Measurements from ENCODE around the gene CDKN2B. TPM values are rescaled to one million over a fixed set of nuclear protein-coding genes. Genes with fewer than 3 reads are reported as not detected.

Gene CDKN2B
- total RNA-seq, 6 donors from 2014 or later, result 27.2 to 90.6 (median 52.6) TPM

GRCh38 chr9:21968331-21969010 lies 40.6 kb downstream of the CDKN2B start:
- no peak overlapping the region for H3K4me3 ChIP-seq
- no peaks in the 10 kb centered on the region for H3K36me3 ChIP-seq
- WGBS, 2 donors, result 11 to 14% methylated on average over 28 to 40 of the region's 41 CpGs
- H3K4me1 ChIP-seq, result peaks cover 10 to 28% (median 18%) of the 10 kb centered on the region in 4 donors
- TF ChIP-seq EP300 (IDR thresholded peaks at IDR 0.05) (no peak), POLR2A (IDR thresholded peaks at IDR 0.05) (no peak), POLR2AphosphoS5 (IDR thresholded peaks at IDR 0.05) (no peak), CTCF (IDR thresholded peaks at IDR 0.05) (no peak)
- peaks cover 0 to 2% (median under 1%) of the 10 kb centered on the region in 4 donors for H3K9me3 ChIP-seq
- H3K27ac ChIP-seq, result no peak overlapping the region
- H3K27me3 ChIP-seq, result peaks cover 7 to 83% (median 57%) of the 10 kb centered on the region in 4 donors
- ATAC-seq (ENCODE audit: low FRiP score in 2 of 2) (no peak), DNase-seq (peak in 1 of 2 donors; percentile 79)

- Histone ChIP-seq H3K27ac (no peak overlapping the region), H3K4me3 (no peak overlapping the region), H3K9me3 (peaks cover 0 to 4% (median 1%) of the 10 kb centered on the region in 4 donors), H3K27me3 (peaks cover 7 to 77% (median 53%) of the 10 kb centered on the region in 4 donors), H3K36me3 (no peaks in the 10 kb centered on the region), H3K4me1 (peaks cover 10 to 28% (median 18%) of the 10 kb centered on the region in 4 donors)
- DNase-seq (no peak), ATAC-seq (ENCODE audit: low FRiP score in 2 of 2) (no peak)
- whole genome bisulfite sequencing, 2 donors, result 19 to 26% methylated on average over 10 of the region's 10 CpGs
- TF ChIP-seq POLR2AphosphoS5 (IDR thresholded peaks at IDR 0.05) (no peak), EP300 (IDR thresholded peaks at IDR 0.05) (no peak), POLR2A (IDR thresholded peaks at IDR 0.05) (no peak), CTCF (IDR thresholded peaks at IDR 0.05) (no peak)
These were observed 41.4 kb downstream of the CDKN2B start for GRCh38 chr9:21967702-21968101.

- ATAC-seq (ENCODE audit: low FRiP score in 2 of 2), result no peak
- 13 to 19% methylated on average over 16 to 19 of the region's 19 CpGs for WGBS, 2 donors
- TF ChIP-seq POLR2AphosphoS5 (IDR thresholded peaks at IDR 0.05) (no peak), POLR2A (IDR thresholded peaks at IDR 0.05) (no peak), CTCF (IDR thresholded peaks at IDR 0.05) (no peak), EP300 (IDR thresholded peaks at IDR 0.05) (no peak)
These were observed 41.9 kb downstream of the CDKN2B start for GRCh38 chr9:21967169-21967568.

GRCh38 chr9:21966140-21966851 lies 42.8 kb downstream of the CDKN2B start:
- no peak for ATAC-seq (ENCODE audit: low FRiP score in 2 of 2)

More at GRCh38 chr9:21967169-21967568, 41.9 kb downstream of the CDKN2B start:
- H3K4me3 ChIP-seq, result no peak overlapping the region
- H3K9me3 ChIP-seq, result peaks cover 0 to 4% (median 1%) of the 10 kb centered on the region in 4 donors
- no peak overlapping the region for H3K27ac ChIP-seq
- H3K36me3 ChIP-seq, result no peaks in the 10 kb centered on the region
- no peak for DNase-seq
- H3K27me3 ChIP-seq, result peaks cover 7 to 73% (median 50%) of the 10 kb centered on the region in 4 donors
- peaks cover 10 to 28% (median 18%) of the 10 kb centered on the region in 4 donors for H3K4me1 ChIP-seq

More at GRCh38 chr9:21966140-21966851, 42.8 kb downstream of the CDKN2B start:
- no peaks in the 10 kb centered on the region for H3K36me3 ChIP-seq
- no peak for DNase-seq
- TF ChIP-seq POLR2A (IDR thresholded peaks at IDR 0.05) (no peak), CTCF (IDR thresholded peaks at IDR 0.05) (no peak), EP300 (IDR thresholded peaks at IDR 0.05) (no peak), POLR2AphosphoS5 (IDR thresholded peaks at IDR 0.05) (no peak)
- 17 to 23% methylated on average over 15 of the region's 15 CpGs for WGBS, 2 donors
- peaks cover 0 to 4% (median 1%) of the 10 kb centered on the region in 4 donors for H3K9me3 ChIP-seq
- peaks cover 10 to 28% (median 18%) of the 10 kb centered on the region in 4 donors for H3K4me1 ChIP-seq
- H3K27ac ChIP-seq, result no peak overlapping the region
- peaks cover 7 to 67% (median 47%) of the 10 kb centered on the region in 4 donors for H3K27me3 ChIP-seq
- H3K4me3 ChIP-seq, result no peak overlapping the region

Measured in upper lobe of left lung (tissue), 6 donors.